Measurements from ENCODE around the gene PNRC2. TPM values are rescaled to one million over a fixed set of nuclear protein-coding genes. Genes with fewer than 3 reads are reported as not detected.

PNRC2 gene
- total and polyA plus RNA-seq, 4 donors = 24.9 to 63.6 (median 36.3) TPM

- Histone ChIP-seq H3K9me3 (ENCODE audit: control insufficient read depth in 4 of 4, low read length in 3 of 4) (no peaks in the 10 kb centered on the region), H3K4me3 (ENCODE audit: low read depth in 1 of 3, low read length in 3 of 3) (no peak overlapping the region), H3K9ac (ENCODE audit: low read depth in 1 of 2, low read length in 2 of 2) (no peak overlapping the region), H3K27ac (ENCODE audit: low read depth in 1 of 2, low read length in 2 of 2) (no peak overlapping the region), H3K4me1 (ENCODE audit: control insufficient read depth in 4 of 4, insufficient read depth in 4 of 4, low read length in 3 of 4) (peaks cover 0 to 2% (median 0%) of the 10 kb centered on the region in 4 donors), H3K36me3 (ENCODE audit: control insufficient read depth in 4 of 4, insufficient read depth in 3 of 4, low read depth in 1 of 4, low read length in 3 of 4) (no peaks in the 10 kb centered on the region), H3K27me3 (ENCODE audit: control insufficient read depth in 4 of 4, insufficient read depth in 4 of 4, low read length in 3 of 4) (no peaks in the 10 kb centered on the region)
- no peak for DNase-seq (ENCODE audit: low spot score)
- 81% methylated on average over 3 of the region's 3 CpGs for WGBS
- no peak for TF ChIP-seq FOXA1 (IDR thresholded peaks at IDR 0.05)
- no peak for TF ChIP-seq RAD21 (IDR thresholded peaks at IDR 0.05)
- no peak for TF ChIP-seq CTCF (IDR thresholded peaks at IDR 0.05; ENCODE audit: low read depth, low read length, missing input control)
- no peak for TF ChIP-seq REST (IDR thresholded peaks at IDR 0.05)
- TF ChIP-seq EGR1 (IDR thresholded peaks at IDR 0.05; ENCODE audit: low read depth in 2 of 2) = no peak
- TF ChIP-seq NR2F2 (IDR thresholded peaks at IDR 0.05) = no peak
- TF ChIP-seq RXRA (IDR thresholded peaks at IDR 0.05) = no peak
- TF ChIP-seq YY1 (IDR thresholded peaks at IDR 0.05) = no peak
- TF ChIP-seq TAF1 (conservative IDR thresholded peaks at IDR 0.05) = no peak
- TF ChIP-seq GABPA (IDR thresholded peaks at IDR 0.05 in 1 of 2, conservative IDR thresholded peaks at IDR 0.05 in 1 of 2) = no peak
- no peak for TF ChIP-seq ZBTB33 (IDR thresholded peaks at IDR 0.05)
- TF ChIP-seq FOXA2 (IDR thresholded peaks at IDR 0.05) = no peak
- no peak for TF ChIP-seq HNF4A (conservative IDR thresholded peaks at IDR 0.05)
- TF ChIP-seq ATF3 (IDR thresholded peaks at IDR 0.05) = no peak
- no peak for TF ChIP-seq JUND (IDR thresholded peaks at IDR 0.05)
- no peak for TF ChIP-seq SP1 (IDR thresholded peaks at IDR 0.05)
- TF ChIP-seq HNF4G (IDR thresholded peaks at IDR 0.05) = no peak
- no peak for TF ChIP-seq MAX (IDR thresholded peaks at IDR 0.05)
These were observed 6.6 kb upstream of the PNRC2 start for GRCh38 chr1:23953020-23953419.
